HEK293T (cell line): Measurements from ENCODE around the gene NPBWR2.

Source experiments
- ELF4 ChIP-seq: fragments of 450-650 bp; IDR thresholded peaks from 2 replicates; pipeline ENCODE4 v1.6.1; 2017; ENCODE audit warnings: antibody characterized with exemption
- FOXA1 ChIP-seq: fragments of 450-650 bp; IDR thresholded peaks from 2 replicates; pipeline ENCODE4 v1.6.1; 2016; ENCODE audit warnings: mild to moderate bottlenecking
- FOXK2 ChIP-seq: fragments of 450-650 bp; IDR thresholded peaks from 2 replicates; pipeline ENCODE4 v1.6.1; 2016; ENCODE audit warnings: mild to moderate bottlenecking
- FOXM1 ChIP-seq: fragments of 450-650 bp; IDR thresholded peaks from 2 replicates; pipeline ENCODE4 v1.6.1; 2017; ENCODE audit warnings: mild to moderate bottlenecking, borderline replicate concordance
- HDGF ChIP-seq: fragments of 450-650 bp; IDR thresholded peaks from 2 replicates; pipeline ENCODE4 v1.6.1; 2017; ENCODE audit warnings: antibody characterized with exemption, borderline replicate concordance
- LEF1 ChIP-seq: fragments of 450-650 bp; IDR thresholded peaks from 2 replicates; pipeline ENCODE4 v1.6.1; 2017; ENCODE audit warnings: mild to moderate bottlenecking, borderline replicate concordance
- NFRKB ChIP-seq: fragments of 450-650 bp; IDR thresholded peaks from 2 replicates; pipeline ENCODE4 v1.6.1; 2016; ENCODE audit warnings: mild to moderate bottlenecking, moderate library complexity
- PKNOX1 ChIP-seq: fragments of 450-650 bp; IDR thresholded peaks from 2 replicates; pipeline ENCODE4 v1.6.1; 2016
- SP1 ChIP-seq: fragments of 450-650 bp; IDR thresholded peaks from 2 replicates; pipeline ENCODE4 v1.6.1; 2017
- SUZ12 ChIP-seq: fragments of 450-650 bp; IDR thresholded peaks from 2 replicates; pipeline ENCODE4 v1.6.1; 2016; ENCODE audit warnings: mild to moderate bottlenecking
- TARDBP ChIP-seq: fragments of 450-650 bp; IDR thresholded peaks from 2 replicates; pipeline ENCODE4 v1.6.1; 2016
- ZNF384 ChIP-seq: fragments of 450-650 bp; IDR thresholded peaks from 2 replicates; pipeline ENCODE4 v1.6.1; 2016

- TF ChIP-seq FOXA1: no peak
- no peak for TF ChIP-seq FOXM1
- no peak for TF ChIP-seq NFRKB
- no peak for TF ChIP-seq SP1
- no peak for TF ChIP-seq ELF4
- TF ChIP-seq TARDBP: no peak
- no peak for TF ChIP-seq LEF1
- no peak for TF ChIP-seq SUZ12
- no peak for TF ChIP-seq HDGF
- TF ChIP-seq PKNOX1: no peak
- TF ChIP-seq FOXK2: no peak
- no peak for TF ChIP-seq ZNF384
Observed at GRCh38 chr20:64101731-64102621, 5.4 kb downstream of the NPBWR2 start.
